Measurements from ENCODE around the gene CDK18.

CDK18 gene

DNA sequence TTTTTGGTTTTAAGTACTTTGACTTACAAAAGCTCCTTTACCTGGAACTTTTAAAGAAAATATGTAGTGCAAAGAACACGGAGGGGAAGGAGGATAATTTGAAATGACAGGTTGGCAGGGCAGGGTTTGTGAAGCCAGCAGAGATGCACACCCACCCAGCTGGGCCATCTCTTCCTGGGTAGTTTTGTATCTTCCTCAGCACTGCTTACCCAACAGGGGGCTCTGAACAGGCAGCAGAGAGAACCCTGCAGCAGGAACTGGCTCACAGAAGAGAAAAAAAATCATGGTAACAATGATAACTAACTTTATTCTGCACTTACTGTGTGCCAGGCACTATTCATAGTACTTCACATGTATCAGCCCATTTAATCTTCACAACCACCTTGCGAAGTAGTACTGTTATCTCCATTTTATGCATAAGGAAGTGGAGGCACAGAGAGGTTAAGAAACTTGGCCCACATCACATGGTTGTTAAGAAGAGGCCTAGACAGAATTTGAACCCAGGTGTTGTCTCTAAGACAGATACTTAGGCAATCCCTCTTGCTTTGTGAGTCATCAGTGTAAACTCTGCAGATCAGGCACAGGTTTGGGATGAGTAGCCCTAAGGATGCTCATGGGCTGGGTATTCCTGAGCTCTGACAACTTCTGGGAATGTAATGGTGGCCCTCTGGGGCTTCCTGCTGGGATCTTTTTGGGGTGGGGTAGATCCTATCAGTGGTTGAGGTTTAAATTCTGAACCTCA lies 66.5 kb downstream of the CDK18 start:
- H3K4me3 Mint-ChIP-seq = no peak overlapping the region
- peak overlapping the region; percentile 38 for H3K27ac Mint-ChIP-seq
- no peaks in the 10 kb centered on the region for H3K36me3 Mint-ChIP-seq
- peaks cover 12% of the 10 kb centered on the region for H3K4me1 Mint-ChIP-seq (ENCODE audit: low read depth)
- peaks cover 10% of the 10 kb centered on the region for H3K27me3 Mint-ChIP-seq
- no peaks in the 10 kb centered on the region for H3K9me3 Mint-ChIP-seq (ENCODE audit: low read depth)

DNA sequence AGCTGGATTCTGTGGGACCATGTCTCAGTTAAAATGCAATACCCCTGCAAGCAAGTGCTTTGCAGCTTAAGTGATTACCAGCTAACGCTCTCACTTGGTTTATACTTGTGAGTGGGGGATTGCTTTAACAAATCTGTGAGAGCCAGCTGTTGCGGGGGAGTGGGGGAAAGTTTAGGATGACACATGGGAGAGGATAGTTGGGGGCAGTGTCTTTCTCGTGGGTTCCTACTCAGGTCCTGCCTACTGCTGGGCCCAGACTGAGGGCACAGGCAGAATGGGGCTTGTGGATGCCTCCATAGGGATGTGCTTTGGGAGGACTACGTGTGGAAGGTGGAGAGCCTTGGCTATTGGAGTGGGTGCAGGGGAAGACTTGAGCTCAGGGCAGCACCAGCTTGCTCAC lies 67.3 kb downstream of the CDK18 start:
- Mint-ChIP-seq H3K9me3 (ENCODE audit: low read depth) (no peaks in the 10 kb centered on the region), H3K27me3 (peaks cover 10% of the 10 kb centered on the region), H3K27ac (no peak overlapping the region), H3K4me1 (ENCODE audit: low read depth) (peaks cover 12% of the 10 kb centered on the region), H3K4me3 (no peak overlapping the region), H3K36me3 (no peaks in the 10 kb centered on the region)

DNA sequence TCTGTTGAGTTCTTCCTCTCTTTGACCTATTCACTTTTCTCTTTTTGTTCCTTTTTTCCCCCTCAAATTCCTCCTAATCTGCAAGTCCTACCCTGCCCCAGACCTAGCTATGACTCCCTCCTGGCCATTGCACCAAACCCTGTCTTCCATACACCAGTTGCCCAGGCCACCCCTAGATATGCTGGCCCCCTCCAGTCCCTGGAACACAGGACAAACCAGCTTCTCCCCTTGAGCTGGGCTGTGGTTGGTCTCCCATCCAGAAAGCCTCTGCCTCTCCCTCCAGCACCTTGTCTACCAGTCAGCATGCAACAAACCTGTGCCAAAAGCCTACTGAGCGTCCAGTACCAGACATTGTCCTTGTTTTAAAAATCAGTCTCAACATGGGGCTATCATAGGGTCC lies 68.0 kb downstream of the CDK18 start:
- Mint-ChIP-seq H3K27me3 (peaks cover 4% of the 10 kb centered on the region), H3K36me3 (no peaks in the 10 kb centered on the region), H3K4me1 (ENCODE audit: low read depth) (peaks cover 12% of the 10 kb centered on the region), H3K4me3 (no peak overlapping the region), H3K27ac (no peak overlapping the region), H3K9me3 (ENCODE audit: low read depth) (no peaks in the 10 kb centered on the region)

DNA sequence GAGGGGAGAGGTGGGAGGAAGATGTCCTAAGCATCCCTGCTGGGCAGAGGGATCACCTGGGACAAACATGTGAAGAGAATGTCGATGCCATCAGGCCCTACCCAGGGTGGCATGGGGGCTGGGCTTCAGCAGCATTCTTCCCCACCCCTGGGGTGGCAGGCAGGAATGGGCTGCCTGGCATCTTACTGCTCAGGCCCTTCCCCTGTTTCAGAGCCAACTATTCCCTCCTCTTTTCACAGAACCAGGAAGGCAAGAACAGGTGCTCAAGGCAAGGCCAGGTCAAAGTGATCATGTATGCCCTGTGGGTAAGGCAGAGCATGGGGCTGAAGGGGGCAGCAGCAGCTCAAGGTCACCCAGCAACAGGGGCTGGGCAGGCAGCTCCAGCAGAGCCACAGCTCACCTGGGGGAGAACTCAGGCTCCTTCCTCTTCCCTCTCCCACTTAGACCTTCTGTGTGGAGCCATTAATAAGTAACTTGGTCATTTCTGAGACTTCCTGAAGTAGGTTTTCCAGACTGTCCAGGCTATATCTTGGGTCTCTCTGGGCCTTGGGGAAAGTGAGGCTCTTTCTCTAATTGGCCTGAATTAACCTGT lies 70.9 kb downstream of the CDK18 start:
- Mint-ChIP-seq H3K27ac (no peak overlapping the region), H3K4me1 (ENCODE audit: low read depth) (peaks cover 8% of the 10 kb centered on the region), H3K4me3 (no peak overlapping the region), H3K36me3 (no peaks in the 10 kb centered on the region), H3K9me3 (ENCODE audit: low read depth) (no peaks in the 10 kb centered on the region), H3K27me3 (no peaks in the 10 kb centered on the region)

DNA sequence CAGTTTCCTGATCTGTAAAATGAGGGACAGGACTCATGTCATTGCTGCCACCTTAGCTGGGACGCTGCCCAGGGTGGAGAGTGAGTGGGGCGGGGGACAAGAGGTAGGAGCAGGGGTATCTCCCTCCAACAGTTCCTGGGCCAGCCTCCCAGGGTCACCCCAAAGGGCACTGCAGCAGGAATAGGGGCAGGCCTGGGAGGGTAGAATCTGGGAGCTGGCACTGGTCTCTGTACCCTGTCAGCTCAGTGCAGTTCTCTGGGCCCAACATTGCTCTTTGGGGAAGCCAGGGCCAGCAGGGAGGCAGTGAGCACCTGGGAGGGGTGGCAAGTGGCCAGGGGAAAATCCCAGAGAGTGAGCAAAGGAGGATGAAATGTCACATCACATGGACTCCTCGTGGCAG lies 71.5 kb downstream of the CDK18 start:
- Mint-ChIP-seq H3K9me3 (ENCODE audit: low read depth) (no peaks in the 10 kb centered on the region), H3K4me1 (ENCODE audit: low read depth) (peaks cover 3% of the 10 kb centered on the region), H3K27ac (no peak overlapping the region), H3K4me3 (no peak overlapping the region), H3K27me3 (no peaks in the 10 kb centered on the region), H3K36me3 (no peaks in the 10 kb centered on the region)

DNA sequence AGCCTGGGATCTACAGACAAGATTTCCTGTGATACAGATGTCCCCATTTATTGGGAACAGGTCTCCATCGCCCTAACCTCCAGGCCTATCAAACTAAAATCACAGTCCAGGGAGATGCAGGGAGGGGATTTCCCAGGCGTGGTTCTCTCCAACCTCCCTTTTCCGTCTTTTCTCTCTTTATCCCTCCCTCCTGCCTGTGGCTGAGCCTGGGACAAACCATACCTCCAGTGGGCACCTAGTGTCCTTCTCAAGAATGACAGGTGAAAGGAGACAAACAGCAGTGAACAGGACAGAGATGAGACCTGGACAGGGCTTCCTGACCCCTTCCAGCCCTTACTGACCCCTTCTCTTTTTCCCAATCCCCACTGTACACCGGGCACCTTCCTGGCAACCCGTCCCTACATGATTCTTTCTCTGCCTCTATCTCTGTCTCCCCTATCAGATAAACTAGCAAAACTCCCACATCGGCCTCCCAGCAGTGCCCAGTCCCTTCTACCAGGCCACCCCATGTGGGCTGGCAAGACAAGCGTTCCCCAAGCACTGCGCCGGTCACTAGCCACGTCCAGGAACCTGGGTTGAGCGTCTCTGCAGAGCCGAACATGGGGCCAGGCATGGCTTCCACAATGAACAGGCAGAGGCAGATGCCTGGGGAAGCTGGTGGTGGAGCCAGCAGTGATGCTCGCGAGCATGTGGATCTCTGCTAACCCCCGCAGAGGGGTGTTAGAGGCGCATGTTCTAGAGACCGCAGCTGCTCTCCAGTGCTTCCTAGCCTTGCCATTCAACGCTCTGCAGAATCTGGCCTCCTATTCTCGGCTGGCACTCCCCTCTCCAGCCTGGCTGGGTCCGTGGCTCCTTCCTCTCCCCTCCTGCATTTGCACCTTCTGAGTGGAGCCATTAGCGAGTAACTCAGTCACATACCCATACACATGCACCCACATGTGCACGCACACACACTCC lies 72.6 kb downstream of the CDK18 start:
- H3K4me3 Mint-ChIP-seq = no peak overlapping the region
- no peaks in the 10 kb centered on the region for H3K27me3 Mint-ChIP-seq
- no peaks in the 10 kb centered on the region for H3K36me3 Mint-ChIP-seq
- no peaks in the 10 kb centered on the region for H3K9me3 Mint-ChIP-seq (ENCODE audit: low read depth)
- H3K27ac Mint-ChIP-seq = no peak overlapping the region
- H3K4me1 Mint-ChIP-seq (ENCODE audit: low read depth) = peaks cover 9% of the 10 kb centered on the region

DNA sequence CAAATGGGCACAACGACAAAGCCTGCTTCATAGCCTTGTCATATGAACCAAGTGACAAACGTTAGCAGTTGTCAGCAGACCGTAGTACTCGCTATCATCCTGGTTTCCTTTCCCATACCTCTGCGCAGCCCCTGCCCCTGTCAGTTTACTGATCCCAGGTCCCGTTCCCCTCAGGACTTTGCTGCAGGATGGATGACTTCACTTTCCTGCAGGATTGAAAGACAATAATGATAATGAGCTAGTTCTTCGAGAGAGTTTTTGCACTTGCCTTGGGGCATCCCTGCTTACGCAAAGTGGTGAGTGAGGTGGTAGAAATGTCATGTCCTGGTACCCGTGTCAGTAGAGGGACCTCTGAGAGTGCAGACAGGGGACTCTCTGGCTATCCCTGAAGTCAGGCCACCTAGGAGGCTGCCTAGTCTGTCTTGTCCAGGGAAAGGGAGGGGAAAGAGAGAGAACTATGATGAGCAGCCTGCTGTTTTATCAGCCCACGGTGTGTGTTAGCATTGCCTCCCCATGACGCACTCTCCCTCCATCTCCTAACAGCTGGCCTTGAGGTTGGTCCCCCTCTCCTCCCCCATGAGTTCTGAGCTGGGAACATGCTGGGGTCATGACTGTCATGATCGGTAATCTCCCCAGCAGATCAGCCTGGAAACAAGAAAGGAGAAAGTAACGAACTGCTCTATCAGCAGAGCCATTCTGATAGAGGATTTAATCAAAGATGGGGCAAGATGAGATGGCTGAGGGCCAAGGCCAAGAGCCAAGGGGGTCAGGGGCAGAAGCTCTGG lies 73.6 kb downstream of the CDK18 start:
- Mint-ChIP-seq H3K4me3 (no peak overlapping the region), H3K27me3 (no peaks in the 10 kb centered on the region), H3K9me3 (ENCODE audit: low read depth) (no peaks in the 10 kb centered on the region), H3K36me3 (no peaks in the 10 kb centered on the region), H3K27ac (no peak overlapping the region), H3K4me1 (ENCODE audit: low read depth) (peaks cover 18% of the 10 kb centered on the region)

DNA sequence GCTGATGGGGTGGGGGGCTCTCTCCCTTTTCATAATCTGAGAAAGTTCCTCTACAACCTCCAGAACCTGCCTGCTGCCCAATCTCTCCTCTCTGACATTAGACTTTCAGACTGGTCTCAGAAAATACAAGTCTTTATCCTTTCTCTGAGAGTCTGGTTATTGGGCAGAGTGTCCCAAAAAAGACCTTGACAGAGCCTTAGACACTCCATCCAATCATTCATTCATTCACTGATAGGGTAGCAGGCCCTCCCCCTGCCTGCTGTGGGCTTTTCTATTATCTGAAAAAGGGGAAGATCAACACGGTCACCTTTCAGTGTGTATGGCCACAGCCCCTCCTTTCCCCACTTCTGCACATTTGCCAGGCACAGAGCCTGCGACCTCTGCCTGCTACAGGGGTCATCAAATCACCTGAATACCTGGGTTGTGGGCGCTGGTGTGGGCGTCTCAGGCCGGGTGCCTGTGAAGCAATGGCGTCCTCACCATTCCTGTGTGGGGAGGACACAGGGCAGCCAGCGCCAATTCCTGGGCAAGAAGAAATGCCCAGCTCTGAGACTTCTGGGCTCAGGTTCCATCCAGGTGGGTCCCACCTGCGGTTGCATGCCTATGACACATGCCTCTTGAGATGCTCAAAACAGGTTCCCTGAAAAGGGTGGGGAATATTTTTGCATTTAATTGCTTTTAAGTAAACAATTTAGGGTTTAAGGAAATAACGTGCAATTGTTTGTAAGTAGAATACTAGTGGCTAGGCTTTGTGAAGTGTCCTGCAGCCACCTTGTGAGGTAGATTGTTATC lies 74.5 kb downstream of the CDK18 start:
- H3K27ac Mint-ChIP-seq = no peak overlapping the region
- H3K27me3 Mint-ChIP-seq = no peaks in the 10 kb centered on the region
- H3K4me3 Mint-ChIP-seq = no peak overlapping the region
- H3K36me3 Mint-ChIP-seq = no peaks in the 10 kb centered on the region
- H3K9me3 Mint-ChIP-seq (ENCODE audit: low read depth) = no peaks in the 10 kb centered on the region
- peaks cover 23% of the 10 kb centered on the region for H3K4me1 Mint-ChIP-seq (ENCODE audit: low read depth)

DNA sequence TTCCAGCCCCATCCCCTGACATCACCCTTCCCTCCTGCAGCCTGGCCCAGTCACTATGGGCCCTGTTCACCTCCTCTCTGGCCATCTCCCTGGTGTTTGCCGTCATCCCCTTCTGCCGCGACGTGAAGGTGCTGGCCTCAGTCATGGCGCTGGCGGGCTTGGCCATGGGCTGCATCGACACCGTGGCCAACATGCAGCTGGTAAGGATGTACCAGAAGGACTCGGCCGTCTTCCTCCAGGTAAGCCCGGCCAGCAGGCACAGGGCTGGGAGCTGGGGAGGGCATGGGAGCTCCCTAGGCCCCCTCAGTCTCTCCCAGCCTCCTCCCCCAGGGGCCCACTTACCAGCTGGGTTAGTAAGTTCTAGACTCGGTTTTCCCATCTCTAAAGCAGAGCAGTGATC lies 75.2 kb downstream of the CDK18 start:
- H3K36me3 Mint-ChIP-seq = no peaks in the 10 kb centered on the region
- no peaks in the 10 kb centered on the region for H3K27me3 Mint-ChIP-seq

DNA sequence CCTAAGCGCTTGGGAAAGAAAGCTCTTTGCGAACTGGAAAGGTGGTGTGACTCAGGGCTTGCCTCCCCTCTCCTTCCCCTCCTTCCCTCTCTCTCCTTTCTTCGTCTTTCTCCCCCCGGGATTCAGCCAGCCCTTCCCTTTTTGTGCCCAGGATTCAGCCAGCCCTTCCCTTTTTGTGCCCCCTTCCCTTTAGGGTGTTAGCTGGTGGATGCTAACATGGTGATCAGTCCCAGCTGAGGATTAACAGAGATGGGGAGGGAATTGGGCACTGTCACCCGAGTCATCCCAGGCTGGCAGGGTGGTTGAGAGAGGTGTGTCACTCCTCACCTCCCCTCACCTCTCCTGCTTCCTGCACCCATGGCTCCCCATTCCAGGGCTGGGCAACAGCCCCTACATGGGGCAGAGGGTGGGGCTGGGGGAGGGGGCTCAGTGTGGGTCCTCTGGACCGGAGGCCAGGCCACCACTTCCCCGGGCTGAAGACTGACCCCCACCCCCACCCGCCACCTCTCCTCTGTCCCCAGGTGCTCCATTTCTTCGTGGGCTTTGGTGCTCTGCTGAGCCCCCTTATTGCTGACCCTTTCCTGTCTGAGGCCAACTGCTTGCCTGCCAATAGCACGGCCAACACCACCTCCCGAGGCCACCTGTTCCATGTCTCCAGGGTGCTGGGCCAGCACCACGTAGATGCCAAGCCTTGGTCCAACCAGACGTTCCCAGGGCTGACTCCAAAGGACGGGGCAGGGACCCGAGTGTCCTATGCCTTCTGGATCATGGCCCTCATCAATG lies 75.9 kb downstream of the CDK18 start:
- Mint-ChIP-seq H3K27me3 (no peaks in the 10 kb centered on the region), H3K9me3 (ENCODE audit: low read depth) (no peaks in the 10 kb centered on the region), H3K27ac (no peak overlapping the region), H3K4me1 (ENCODE audit: low read depth) (peaks cover 23% of the 10 kb centered on the region), H3K36me3 (no peaks in the 10 kb centered on the region), H3K4me3 (no peak overlapping the region)

More for the DNA sequence above, 75.2 kb downstream of the CDK18 start:
- Mint-ChIP-seq H3K4me1 (ENCODE audit: low read depth) (peaks cover 23% of the 10 kb centered on the region), H3K4me3 (no peak overlapping the region), H3K27ac (no peak overlapping the region), H3K9me3 (ENCODE audit: low read depth) (no peaks in the 10 kb centered on the region)

DNA sequence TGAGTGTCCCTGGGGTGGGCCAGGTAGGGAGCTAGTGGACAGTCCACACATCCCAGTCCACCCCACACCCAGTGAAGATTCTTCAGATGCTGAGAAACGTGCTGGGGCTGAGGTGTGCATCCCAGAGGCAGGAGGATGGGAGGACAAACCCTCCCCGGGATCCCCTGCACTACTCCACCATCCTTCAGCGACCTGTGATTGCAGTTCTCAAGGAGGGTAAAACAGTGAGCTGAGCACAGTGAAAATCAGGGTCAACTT lies 76.4 kb downstream of the CDK18 start:
- no peaks in the 10 kb centered on the region for H3K27me3 Mint-ChIP-seq
- no peak overlapping the region for H3K4me3 Mint-ChIP-seq

DNA sequence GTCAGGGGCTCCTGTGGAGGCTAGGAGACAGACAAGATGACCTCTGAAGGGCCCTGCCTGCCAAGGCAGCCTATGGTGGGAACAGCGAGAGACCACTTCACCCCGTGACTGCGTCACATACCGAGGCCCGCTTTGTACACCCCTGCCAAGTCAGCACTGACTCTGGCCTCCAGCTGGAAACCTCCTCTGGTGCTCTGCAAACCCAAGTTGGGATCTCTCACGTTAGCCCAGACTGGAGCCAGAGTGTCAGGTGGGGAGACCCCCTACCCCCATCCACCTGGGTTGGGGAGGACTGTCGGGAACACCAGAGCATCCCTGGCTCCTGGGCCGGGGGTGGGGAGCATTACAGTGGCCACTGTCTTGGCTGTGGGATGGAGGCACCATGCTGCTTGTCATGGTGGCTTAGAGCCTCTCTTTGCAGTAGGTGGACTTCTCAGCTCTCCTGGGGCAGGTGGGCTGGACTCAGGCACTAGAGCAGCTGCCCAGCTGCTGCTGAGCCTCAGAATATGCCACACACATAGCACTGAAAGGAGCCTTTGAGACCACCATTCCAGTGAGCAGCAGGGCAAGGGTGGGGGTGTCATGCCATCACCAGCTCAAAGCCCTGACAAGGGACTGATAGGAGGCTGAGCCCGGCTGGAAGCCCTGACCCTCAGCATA lies 77.0 kb downstream of the CDK18 start:
- Mint-ChIP-seq H3K4me3 (no peak overlapping the region), H3K4me1 (ENCODE audit: low read depth) (peaks cover 23% of the 10 kb centered on the region), H3K27ac (no peak overlapping the region), H3K9me3 (ENCODE audit: low read depth) (no peaks in the 10 kb centered on the region), H3K36me3 (no peaks in the 10 kb centered on the region), H3K27me3 (no peaks in the 10 kb centered on the region)

More for the DNA sequence above, 76.4 kb downstream of the CDK18 start:
- Mint-ChIP-seq H3K36me3 (no peaks in the 10 kb centered on the region), H3K4me1 (ENCODE audit: low read depth) (peaks cover 23% of the 10 kb centered on the region), H3K9me3 (ENCODE audit: low read depth) (no peaks in the 10 kb centered on the region), H3K27ac (no peak overlapping the region)

DNA sequence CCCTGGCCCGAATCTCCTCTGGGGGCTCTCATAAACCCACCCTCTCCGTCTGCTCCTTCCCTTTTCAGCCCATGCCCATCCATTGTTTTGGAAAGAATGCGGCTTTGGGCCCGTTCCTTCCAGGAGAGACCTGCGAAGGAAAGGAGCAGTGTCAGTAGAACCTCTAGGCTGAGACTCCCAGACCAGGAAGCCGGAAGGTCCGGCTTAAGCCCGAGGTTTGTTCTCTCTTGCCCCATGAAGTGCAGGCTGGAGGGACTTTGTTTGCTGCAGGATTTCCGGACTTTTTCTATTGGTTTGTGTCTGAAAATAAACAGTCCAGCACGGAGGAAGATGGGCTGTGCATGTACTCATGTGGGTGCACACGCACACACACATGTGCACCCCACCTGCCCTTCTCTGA lies 77.6 kb downstream of the CDK18 start:
- no peak overlapping the region for H3K4me3 Mint-ChIP-seq

More for the DNA sequence above, 77.6 kb downstream of the CDK18 start:
- Mint-ChIP-seq H3K27ac (peak overlapping the region; percentile 72), H3K27me3 (no peaks in the 10 kb centered on the region), H3K36me3 (no peaks in the 10 kb centered on the region), H3K9me3 (ENCODE audit: low read depth) (no peaks in the 10 kb centered on the region), H3K4me1 (ENCODE audit: low read depth) (peaks cover 23% of the 10 kb centered on the region)

Measured in activated naive CD8-positive, alpha-beta T cell (primary cell).